ENCODE data around the gene ARID3C.

The ARID3C gene, protein sequence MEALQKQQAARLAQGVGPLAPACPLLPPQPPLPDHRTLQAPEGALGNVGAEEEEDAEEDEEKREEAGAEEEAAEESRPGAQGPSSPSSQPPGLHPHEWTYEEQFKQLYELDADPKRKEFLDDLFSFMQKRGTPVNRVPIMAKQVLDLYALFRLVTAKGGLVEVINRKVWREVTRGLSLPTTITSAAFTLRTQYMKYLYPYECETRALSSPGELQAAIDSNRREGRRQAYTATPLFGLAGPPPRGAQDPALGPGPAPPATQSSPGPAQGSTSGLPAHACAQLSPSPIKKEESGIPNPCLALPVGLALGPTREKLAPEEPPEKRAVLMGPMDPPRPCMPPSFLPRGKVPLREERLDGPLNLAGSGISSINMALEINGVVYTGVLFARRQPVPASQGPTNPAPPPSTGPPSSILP

DNA sequence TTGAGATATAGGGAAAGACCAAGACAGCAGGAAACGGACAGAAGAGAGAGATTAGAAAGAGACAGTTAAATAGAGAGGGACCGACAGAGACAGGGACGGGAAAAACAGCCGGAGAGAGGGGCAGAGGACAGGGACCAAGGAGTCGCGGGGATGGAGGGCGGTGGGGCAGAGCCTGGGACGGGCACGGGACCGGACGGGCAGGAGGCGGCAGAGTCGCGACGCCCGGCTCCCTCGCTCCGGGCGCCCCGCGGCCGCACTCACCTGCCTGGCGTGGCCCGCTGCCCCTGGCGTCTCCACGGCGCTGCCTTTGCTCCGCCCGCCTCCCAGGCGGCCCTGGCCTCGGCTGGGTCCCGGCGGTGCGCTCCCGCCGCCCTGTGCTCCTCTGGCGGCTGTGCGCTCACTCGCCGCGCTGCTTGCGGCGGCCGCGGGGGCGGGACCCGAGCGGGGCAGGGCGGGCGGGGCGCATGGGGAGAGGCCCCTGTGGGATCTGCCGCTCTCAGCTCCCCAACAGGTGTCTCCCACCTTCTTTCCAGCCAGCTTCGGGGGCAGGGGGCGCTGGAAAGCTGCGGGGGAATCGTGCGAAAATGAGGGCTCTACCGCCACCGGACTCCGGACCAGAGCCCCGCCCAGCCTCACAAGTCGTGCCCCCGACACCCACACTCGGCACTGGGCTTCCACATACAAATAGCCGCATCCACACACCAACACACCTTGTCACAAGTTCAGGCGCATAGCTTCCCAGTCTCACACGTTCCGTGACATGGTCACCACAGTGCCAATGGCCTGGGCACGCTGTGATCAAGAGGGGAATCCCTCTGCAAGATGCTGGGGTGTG, at the start of gene ARID3C:
TSS of gene ARID3C (minus strand) at position 411 of the 835 bp plus-strand sequence. CDS start 1,052 bp downstream, outside the sequence.
- Mint-ChIP-seq H3K36me3 (no peaks in the 10 kb centered on the region), H3K4me3 (peak within 1 kb of the TSS; percentile 86), H3K9me3 (ENCODE audit: low read depth) (no peaks in the 10 kb centered on the region), H3K4me1 (ENCODE audit: low read depth) (peaks cover 23% of the 10 kb centered on the region), H3K27ac (no peak within 1 kb of the TSS), H3K27me3 (peaks cover 28% of the 10 kb centered on the region)

- no peak overlapping the region for H3K4me3 Mint-ChIP-seq
- H3K4me1 Mint-ChIP-seq (ENCODE audit: low read depth), result peaks cover 3% of the 10 kb centered on the region
- no peaks in the 10 kb centered on the region for H3K9me3 Mint-ChIP-seq (ENCODE audit: low read depth)
- no peaks in the 10 kb centered on the region for H3K27me3 Mint-ChIP-seq
- peaks cover 2% of the 10 kb centered on the region for H3K36me3 Mint-ChIP-seq
- no peak overlapping the region for H3K27ac Mint-ChIP-seq
Observed at GRCh38 chr9:34675869-34676268, 47.0 kb upstream of the ARID3C start.

DNA sequence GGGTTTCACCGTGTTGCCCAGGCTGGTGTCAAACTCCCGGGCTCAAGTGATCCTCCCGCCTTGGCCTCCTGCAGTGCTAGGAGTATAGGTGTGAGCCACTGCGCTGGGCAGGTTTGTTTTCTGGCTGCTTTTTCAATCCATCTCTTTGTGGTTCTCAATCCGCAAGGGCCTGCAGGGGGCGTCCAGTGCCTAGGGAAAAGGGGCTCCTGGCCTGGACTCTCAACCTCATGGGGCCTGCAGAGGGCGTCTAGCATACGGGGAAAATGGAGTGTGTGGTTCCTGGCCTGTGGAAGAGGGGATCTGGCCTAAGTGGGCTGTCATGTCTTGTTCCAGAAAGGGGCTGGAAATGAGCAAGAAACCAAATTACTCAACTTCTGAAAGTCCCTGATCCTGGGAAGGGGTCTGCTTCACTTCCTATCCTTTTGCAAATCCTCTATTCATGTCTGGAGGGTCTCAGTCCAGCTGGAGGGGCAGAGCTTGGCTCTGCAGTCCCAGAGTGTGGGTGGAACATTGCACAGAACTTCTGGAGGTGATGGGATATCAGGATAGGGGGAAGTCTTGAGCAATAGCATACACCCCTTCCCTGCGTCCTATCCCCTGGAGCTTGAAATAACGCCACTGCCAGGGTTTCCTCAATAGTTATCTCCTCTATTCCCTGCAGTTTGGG, 46.3 kb upstream of the ARID3C start:
- H3K36me3 Mint-ChIP-seq, result peaks cover 3% of the 10 kb centered on the region
- peaks cover 3% of the 10 kb centered on the region for H3K4me1 Mint-ChIP-seq (ENCODE audit: low read depth)
- H3K4me3 Mint-ChIP-seq, result no peak overlapping the region
- no peak overlapping the region for H3K27ac Mint-ChIP-seq
- peaks cover 4% of the 10 kb centered on the region for H3K9me3 Mint-ChIP-seq (ENCODE audit: low read depth)
- no peaks in the 10 kb centered on the region for H3K27me3 Mint-ChIP-seq

DNA sequence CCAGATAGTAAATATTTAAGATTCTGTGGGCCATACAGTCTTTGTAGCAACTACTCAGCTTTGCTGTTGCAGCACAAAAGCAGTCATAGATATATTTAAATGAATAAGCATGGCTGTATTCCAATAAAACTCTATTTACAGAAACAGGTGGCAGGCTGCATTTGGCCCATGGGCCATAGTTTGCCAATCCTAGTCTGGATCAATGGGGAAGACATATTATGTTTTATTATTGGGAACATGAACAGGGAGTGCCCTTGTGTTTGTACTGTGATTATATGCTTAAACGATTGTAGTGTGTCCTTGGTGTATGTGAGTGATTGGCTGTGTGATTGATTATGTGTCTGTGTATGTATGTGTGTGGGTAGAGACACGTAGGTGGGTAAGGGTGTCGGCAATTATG, 45.6 kb upstream of the ARID3C start:
- Mint-ChIP-seq H3K4me1 (ENCODE audit: low read depth) (peaks cover 3% of the 10 kb centered on the region), H3K27me3 (no peaks in the 10 kb centered on the region), H3K27ac (no peak overlapping the region), H3K9me3 (ENCODE audit: low read depth) (peaks cover 4% of the 10 kb centered on the region), H3K4me3 (no peak overlapping the region), H3K36me3 (peaks cover 7% of the 10 kb centered on the region)

- H3K27ac Mint-ChIP-seq, result no peak overlapping the region
- H3K4me1 Mint-ChIP-seq (ENCODE audit: low read depth), result peaks cover 4% of the 10 kb centered on the region
- peaks cover 9% of the 10 kb centered on the region for H3K9me3 Mint-ChIP-seq (ENCODE audit: low read depth)
Observed at GRCh38 chr9:34671307-34671706, 42.4 kb upstream of the ARID3C start.

GRCh38 chr9:34669809-34670562, 41.1 kb upstream of the ARID3C start:
- H3K4me3 Mint-ChIP-seq, result no peak overlapping the region
- no peak overlapping the region for H3K27ac Mint-ChIP-seq
- no peaks in the 10 kb centered on the region for H3K27me3 Mint-ChIP-seq
- peaks cover 10% of the 10 kb centered on the region for H3K4me1 Mint-ChIP-seq (ENCODE audit: low read depth)
- peaks cover 11% of the 10 kb centered on the region for H3K36me3 Mint-ChIP-seq
- peaks cover 9% of the 10 kb centered on the region for H3K9me3 Mint-ChIP-seq (ENCODE audit: low read depth)

More at GRCh38 chr9:34671307-34671706, 42.4 kb upstream of the ARID3C start:
- no peak overlapping the region for H3K4me3 Mint-ChIP-seq
- H3K36me3 Mint-ChIP-seq, result peaks cover 11% of the 10 kb centered on the region
- no peaks in the 10 kb centered on the region for H3K27me3 Mint-ChIP-seq

DNA sequence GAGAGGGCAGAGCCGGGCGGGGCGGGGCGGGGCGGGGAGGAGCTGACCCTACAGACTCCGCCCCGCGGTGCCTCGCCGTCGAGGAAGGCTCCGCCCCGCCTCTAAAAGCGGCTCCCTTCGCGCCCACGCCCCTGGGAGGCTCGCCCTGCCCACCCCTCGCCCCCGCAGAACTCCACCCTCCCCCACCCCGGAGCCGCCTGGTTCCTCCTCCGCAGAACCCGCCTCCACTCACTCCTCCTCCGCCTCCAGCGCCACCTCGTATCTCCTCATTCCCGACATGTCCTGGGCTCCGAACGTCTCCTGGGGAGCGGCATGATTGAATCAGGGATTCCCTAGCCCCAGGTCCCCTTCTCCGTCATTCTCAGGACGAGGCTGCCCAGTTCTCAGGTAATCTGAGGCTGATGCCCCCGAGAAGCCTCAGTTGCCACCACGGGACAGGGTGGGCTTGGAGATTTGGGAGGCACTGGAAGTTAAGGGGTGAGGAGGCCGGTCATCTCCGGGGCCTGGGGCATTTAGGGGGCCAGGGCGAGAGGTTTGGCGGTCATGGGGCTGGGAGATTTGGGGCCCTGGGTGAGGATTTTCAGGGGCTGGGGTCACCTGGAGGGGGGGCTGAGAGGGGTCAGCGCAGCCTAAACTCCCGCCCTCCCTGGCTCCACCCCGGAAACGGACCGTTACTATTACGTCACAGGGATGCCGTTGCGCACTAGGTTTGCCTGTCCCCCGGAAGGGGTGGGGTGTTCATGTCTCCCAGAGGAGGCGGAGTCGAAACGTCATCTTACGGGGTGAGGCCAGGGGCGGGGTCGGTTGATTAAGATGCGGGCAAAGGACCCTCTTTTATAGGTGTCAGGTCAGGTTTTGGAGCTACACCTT, 36.8 kb upstream of the ARID3C start:
- Mint-ChIP-seq H3K4me1 (ENCODE audit: low read depth) (peaks cover 45% of the 10 kb centered on the region), H3K36me3 (peaks cover 14% of the 10 kb centered on the region), H3K9me3 (ENCODE audit: low read depth) (peaks cover 9% of the 10 kb centered on the region), H3K27ac (peak overlapping the region; percentile 70), H3K27me3 (no peaks in the 10 kb centered on the region), H3K4me3 (peak overlapping the region; percentile 91)

GRCh38 chr9:34665067-34665380, 36.2 kb upstream of the ARID3C start:
- Mint-ChIP-seq H3K9me3 (ENCODE audit: low read depth) (peaks cover 5% of the 10 kb centered on the region), H3K27me3 (no peaks in the 10 kb centered on the region), H3K4me3 (peak overlapping the region; percentile 91), H3K36me3 (peaks cover 13% of the 10 kb centered on the region), H3K4me1 (ENCODE audit: low read depth) (peaks cover 47% of the 10 kb centered on the region), H3K27ac (no peak overlapping the region)

GRCh38 chr9:34664281-34665066, 35.6 kb upstream of the ARID3C start:
- Mint-ChIP-seq H3K9me3 (ENCODE audit: low read depth) (peaks cover 5% of the 10 kb centered on the region), H3K27me3 (no peaks in the 10 kb centered on the region), H3K27ac (peak overlapping the region; percentile 87), H3K4me3 (peak overlapping the region; percentile 91), H3K4me1 (ENCODE audit: low read depth) (peaks cover 47% of the 10 kb centered on the region), H3K36me3 (peaks cover 9% of the 10 kb centered on the region)

- H3K27me3 Mint-ChIP-seq, result no peaks in the 10 kb centered on the region
- peaks cover 6% of the 10 kb centered on the region for H3K36me3 Mint-ChIP-seq
- no peaks in the 10 kb centered on the region for H3K9me3 Mint-ChIP-seq (ENCODE audit: low read depth)
- peak overlapping the region; percentile 25 for H3K4me3 Mint-ChIP-seq
- peak overlapping the region; percentile 87 for H3K27ac Mint-ChIP-seq
- peaks cover 47% of the 10 kb centered on the region for H3K4me1 Mint-ChIP-seq (ENCODE audit: low read depth)
Observed at GRCh38 chr9:34663303-34663605, 34.4 kb upstream of the ARID3C start.

- peaks cover 47% of the 10 kb centered on the region for H3K4me1 Mint-ChIP-seq (ENCODE audit: low read depth)
- H3K9me3 Mint-ChIP-seq (ENCODE audit: low read depth), result no peaks in the 10 kb centered on the region
- peak within 1 kb of the TSS; percentile 87 for H3K27ac Mint-ChIP-seq
- peaks cover 6% of the 10 kb centered on the region for H3K36me3 Mint-ChIP-seq
- H3K27me3 Mint-ChIP-seq, result no peaks in the 10 kb centered on the region
- peak within 1 kb of the TSS; percentile 25 for H3K4me3 Mint-ChIP-seq
Observed at GRCh38 chr9:34662526-34663302, 33.8 kb upstream of the ARID3C start, which contains the start of gene CCL27. Gene CCL27 (minus strand): TSS chr9:34662657. CDS start chr9:34662633, 24 bp downstream.

DNA sequence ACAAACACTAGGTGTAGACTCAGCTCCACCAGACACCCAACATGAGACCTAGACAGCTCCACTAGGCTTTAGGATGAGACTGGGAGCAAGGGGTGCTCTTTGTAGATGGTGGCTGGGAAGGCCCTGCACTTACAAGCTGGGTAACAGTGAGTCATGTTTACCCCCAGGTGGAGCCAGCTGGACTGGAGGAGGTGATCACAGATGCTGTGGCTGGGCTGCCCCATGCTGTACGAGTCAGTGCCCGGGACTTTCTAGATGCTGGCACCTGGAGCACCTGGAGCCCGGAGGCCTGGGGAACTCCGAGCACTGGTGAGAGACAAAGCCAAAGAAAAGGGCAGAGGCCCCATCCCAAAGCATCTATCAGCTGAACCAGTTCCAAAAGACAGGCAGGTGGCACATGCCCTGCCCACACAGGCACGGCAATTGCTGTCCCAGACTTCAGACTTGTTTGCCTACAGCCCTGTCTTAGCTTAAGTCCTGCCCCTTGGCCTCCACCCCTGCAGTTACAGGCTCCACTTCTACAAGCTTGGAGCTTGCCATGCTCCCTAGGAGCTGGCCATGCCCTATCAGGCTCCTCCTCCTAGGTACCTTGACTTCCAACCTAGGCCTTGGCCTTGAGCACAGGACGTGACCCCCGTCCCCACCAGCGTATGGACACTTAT, 30.9 kb upstream of the ARID3C start:
- H3K27me3 Mint-ChIP-seq, result no peaks in the 10 kb centered on the region

More for the DNA sequence above, 30.9 kb upstream of the ARID3C start:
- Mint-ChIP-seq H3K9me3 (ENCODE audit: low read depth) (no peaks in the 10 kb centered on the region), H3K4me3 (no peak overlapping the region), H3K36me3 (peaks cover 6% of the 10 kb centered on the region), H3K27ac (no peak overlapping the region), H3K4me1 (ENCODE audit: low read depth) (peaks cover 42% of the 10 kb centered on the region)
